GM12865 (cell line): ENCODE data around the gene MS4A7.

Experiments
- DNase-seq: peaks from one replicate; pipeline ENCODE4 v3.0.0; 2010; ENCODE audit warnings: low read depth
- H3K4me3 ChIP-seq: 2 replicates; pipeline ENCODE4 v1.5.1; 2011; ENCODE audit warnings: mild to moderate bottlenecking, low read depth, low read length, control low read depth
- TF ChIP-seq, protein P1 (sequence below): IDR thresholded peaks from 2 replicates; pipeline ENCODE4 v1.5.1; 2011; ENCODE audit warnings: low read length, control low read depth, low read depth, inconsistent platforms; ENCODE audit not compliant: insufficient read depth; ENCODE audit errors: missing control alignments

The MS4A7 gene

DNA sequence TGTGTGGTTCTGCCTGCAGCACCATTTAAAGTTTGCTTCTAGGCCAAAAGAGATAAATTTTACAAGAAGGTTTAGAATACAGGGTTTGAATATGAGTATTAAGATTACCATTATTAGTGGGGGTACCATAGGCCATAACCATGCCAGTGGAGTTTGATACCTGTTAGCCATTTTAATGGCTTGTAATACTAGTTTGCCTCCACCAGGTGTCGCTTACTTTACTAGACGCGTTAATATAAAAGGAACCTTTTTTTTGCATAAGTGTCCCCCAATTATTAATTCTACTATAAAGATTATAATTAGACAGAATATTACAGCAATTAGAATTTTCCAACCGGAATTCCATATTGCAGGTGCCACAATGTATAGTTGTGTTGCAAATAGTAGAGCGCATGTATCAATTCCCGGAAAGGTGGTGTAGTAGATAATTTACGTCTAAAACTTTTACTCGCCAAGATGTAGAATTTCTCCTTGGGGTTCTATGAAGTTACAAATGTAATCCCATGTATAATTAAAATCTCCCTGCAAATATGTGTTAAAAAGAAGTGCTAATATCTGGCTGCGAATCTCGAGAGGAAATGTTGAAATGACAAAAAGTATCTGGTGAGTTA lies 35.1 kb upstream of the MS4A7 start:
- H3K4me3 ChIP-seq, result no peak overlapping the region
- TF ChIP-seq, protein P1, sequence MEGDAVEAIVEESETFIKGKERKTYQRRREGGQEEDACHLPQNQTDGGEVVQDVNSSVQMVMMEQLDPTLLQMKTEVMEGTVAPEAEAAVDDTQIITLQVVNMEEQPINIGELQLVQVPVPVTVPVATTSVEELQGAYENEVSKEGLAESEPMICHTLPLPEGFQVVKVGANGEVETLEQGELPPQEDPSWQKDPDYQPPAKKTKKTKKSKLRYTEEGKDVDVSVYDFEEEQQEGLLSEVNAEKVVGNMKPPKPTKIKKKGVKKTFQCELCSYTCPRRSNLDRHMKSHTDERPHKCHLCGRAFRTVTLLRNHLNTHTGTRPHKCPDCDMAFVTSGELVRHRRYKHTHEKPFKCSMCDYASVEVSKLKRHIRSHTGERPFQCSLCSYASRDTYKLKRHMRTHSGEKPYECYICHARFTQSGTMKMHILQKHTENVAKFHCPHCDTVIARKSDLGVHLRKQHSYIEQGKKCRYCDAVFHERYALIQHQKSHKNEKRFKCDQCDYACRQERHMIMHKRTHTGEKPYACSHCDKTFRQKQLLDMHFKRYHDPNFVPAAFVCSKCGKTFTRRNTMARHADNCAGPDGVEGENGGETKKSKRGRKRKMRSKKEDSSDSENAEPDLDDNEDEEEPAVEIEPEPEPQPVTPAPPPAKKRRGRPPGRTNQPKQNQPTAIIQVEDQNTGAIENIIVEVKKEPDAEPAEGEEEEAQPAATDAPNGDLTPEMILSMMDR, result peak; percentile 45
- DNase-seq, result peak; percentile 52

DNA sequence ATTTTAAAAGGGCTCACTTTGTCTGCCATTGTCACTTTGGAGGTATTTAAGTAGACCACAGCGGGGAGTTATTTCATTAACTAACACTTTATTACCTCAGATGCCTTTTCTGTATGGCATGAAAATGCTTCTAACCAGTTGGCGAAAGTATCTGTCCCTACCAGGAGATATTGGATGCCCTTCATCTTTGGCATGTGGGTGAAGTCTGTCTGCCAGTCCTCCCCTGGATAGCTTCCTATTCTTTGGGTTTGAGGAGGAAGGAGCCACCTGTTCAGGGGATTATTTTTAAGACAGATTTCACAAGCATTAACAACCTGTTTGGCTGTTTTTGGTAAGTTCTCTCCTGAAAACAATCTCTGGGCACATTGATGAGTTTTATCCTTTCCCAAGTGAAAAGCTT lies 34.2 kb upstream of the MS4A7 start:
- TF ChIP-seq, protein P1, result no peak
- no peak for DNase-seq
- H3K4me3 ChIP-seq, result no peak overlapping the region

DNA sequence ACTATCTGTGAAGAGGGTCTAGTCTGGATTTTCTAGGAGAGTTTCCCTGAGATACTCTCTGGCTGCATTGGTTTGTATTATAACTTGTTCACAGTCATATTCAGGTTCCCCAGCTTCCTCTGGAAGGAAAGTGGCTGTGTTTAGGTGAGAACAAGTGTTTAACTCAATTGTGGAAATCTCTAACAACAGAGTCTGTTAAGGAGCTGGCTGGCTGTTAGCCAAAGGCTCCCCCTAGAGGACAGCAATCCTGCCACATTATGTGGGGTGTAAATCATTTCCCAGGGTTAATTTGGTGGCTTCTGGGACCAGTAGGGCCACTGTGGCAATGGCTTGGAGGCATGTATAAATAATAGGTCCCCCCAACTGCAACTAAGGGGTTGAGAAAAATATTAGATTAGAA lies 32.8 kb upstream of the MS4A7 start:
- DNase-seq, result peak; percentile 70

GRCh38 chr11:60347084-60347797 lies 31.1 kb upstream of the MS4A7 start:
- peak; percentile 38 for DNase-seq
- no peak overlapping the region for H3K4me3 ChIP-seq
- TF ChIP-seq, protein P1, result no peak

More for the DNA sequence above, 32.8 kb upstream of the MS4A7 start:
- no peak overlapping the region for H3K4me3 ChIP-seq
- TF ChIP-seq, protein P1, result peak; percentile 76

GRCh38 chr11:60348116-60348515 lies 30.2 kb upstream of the MS4A7 start:
- H3K4me3 ChIP-seq, result no peak overlapping the region
- TF ChIP-seq, protein P1, result peak; percentile 34
- peak; percentile 33 for DNase-seq

DNA sequence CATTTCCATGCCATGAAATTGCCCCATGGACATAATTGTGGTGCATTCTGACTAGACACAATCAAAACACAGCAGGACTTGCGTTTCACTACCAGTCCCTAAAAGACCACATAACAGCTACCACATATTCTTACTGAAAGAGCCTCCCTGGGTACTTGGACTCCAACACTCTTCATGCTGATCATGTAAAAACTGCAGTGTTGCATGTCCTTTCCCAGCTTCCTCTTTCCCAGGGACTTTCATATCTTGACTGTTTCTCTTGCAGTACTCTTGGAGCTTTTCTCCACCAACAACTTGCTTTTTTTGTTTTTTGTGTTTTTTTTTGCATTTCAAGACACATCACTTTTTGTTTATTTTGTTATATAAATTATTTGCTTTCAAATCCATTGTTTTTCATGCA lies 28.3 kb upstream of the MS4A7 start:
- TF ChIP-seq, protein P1, result no peak
- H3K4me3 ChIP-seq, result no peak overlapping the region
- DNase-seq, result no peak
